Stimulated activated CD4-positive, alpha-beta T cell treated with anti-CD3 and anti-CD28 coated beads, Interleukin-1b, Interleukin-23, amount 100 ng/mL, for 48 hours (primary cell): ENCODE data around the gene KCNH1.

Experiments used
- DNase-seq: peaks from one replicate; pipeline ENCODE4 v3.0.0-alpha.2; 2020

Gene KCNH1

GRCh38 chr1:210629276-210629675 lies 504.7 kb downstream of the KCNH1 start:
- no peak for DNase-seq

GRCh38 chr1:210627755-210628154 lies 506.2 kb downstream of the KCNH1 start:
- DNase-seq = no peak
